Neural progenitor cell (in vitro differentiated cells): ENCODE results near the gene VPS8.

Experiments
- EZH2 ChIP-seq: fragments of 200-600 bp; sonication (generic); IDR thresholded peaks from 2 replicates; pipeline ENCODE4 v1.6.1; 2017; ENCODE audit warnings: antibody characterized with exemption, mild to moderate bottlenecking, moderate library complexity
- EZH2phosphoT487 ChIP-seq: fragments of 200-600 bp; sonication (generic); IDR thresholded peaks from 2 replicates; pipeline ENCODE4 v1.6.1; 2017; ENCODE audit warnings: antibody characterized with exemption
- TF ChIP-seq, protein P1 (sequence below): fragments of 200-600 bp; sonication (generic); IDR thresholded peaks from 2 replicates; pipeline ENCODE4 v1.5.1; 2017; ENCODE audit warnings: antibody characterized with exemption, mild to moderate bottlenecking

DNA sequence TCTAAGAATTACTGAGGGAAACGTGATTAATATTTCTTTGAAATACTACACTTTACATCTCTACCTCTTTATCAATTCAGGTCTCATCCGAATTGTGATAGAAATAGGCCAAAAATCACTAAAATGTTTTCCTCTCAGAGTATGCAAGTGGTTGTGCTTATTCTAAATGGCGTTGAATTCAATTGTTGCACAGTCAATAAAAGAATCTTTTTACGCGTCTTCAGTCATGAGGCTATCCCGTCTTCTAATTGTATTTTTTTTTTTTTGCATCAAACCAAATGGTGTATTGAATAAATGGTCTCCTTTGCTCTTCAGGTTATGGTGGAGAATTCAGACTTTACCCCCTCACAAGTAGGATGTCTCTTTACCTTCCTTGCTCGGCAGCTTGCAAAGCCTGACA is 112.6 kb downstream of the VPS8 start:
- TF ChIP-seq, protein P1, sequence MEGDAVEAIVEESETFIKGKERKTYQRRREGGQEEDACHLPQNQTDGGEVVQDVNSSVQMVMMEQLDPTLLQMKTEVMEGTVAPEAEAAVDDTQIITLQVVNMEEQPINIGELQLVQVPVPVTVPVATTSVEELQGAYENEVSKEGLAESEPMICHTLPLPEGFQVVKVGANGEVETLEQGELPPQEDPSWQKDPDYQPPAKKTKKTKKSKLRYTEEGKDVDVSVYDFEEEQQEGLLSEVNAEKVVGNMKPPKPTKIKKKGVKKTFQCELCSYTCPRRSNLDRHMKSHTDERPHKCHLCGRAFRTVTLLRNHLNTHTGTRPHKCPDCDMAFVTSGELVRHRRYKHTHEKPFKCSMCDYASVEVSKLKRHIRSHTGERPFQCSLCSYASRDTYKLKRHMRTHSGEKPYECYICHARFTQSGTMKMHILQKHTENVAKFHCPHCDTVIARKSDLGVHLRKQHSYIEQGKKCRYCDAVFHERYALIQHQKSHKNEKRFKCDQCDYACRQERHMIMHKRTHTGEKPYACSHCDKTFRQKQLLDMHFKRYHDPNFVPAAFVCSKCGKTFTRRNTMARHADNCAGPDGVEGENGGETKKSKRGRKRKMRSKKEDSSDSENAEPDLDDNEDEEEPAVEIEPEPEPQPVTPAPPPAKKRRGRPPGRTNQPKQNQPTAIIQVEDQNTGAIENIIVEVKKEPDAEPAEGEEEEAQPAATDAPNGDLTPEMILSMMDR = no peak
- TF ChIP-seq EZH2 (no peak), EZH2phosphoT487 (no peak)
